Body of pancreas (tissue), 4 donors: ENCODE data around the gene TMA7.

Experiments used
- POLR2A ChIP-seq, 3 donors: fragments of 450-650 bp; IDR thresholded peaks; one replicate each; pipeline ENCODE4 v1.6.1; 2016; ENCODE audit warnings: antibody characterized with exemption in 3 of 3, mild to moderate bottlenecking in 2 of 3
- TF ChIP-seq, protein P1 (sequence below), 7 experiments: fragments of 450-650 bp in 4 of 7; fragments of 200-600 bp in 3 of 7; sonication (generic) in 3 of 7; IDR thresholded peaks; one replicate each; pipeline ENCODE4 v1.5.1; 2016 to 2019; ENCODE audit warnings: antibody characterized with exemption in 7 of 7

GRCh38 chr3:48429317-48429959 lies 10.6 kb upstream of the TMA7 start:
- TF ChIP-seq POLR2A (IDR thresholded peaks at IDR 0.05) = peak in 1 of 3 donors; percentile 77
- TF ChIP-seq, protein P1, sequence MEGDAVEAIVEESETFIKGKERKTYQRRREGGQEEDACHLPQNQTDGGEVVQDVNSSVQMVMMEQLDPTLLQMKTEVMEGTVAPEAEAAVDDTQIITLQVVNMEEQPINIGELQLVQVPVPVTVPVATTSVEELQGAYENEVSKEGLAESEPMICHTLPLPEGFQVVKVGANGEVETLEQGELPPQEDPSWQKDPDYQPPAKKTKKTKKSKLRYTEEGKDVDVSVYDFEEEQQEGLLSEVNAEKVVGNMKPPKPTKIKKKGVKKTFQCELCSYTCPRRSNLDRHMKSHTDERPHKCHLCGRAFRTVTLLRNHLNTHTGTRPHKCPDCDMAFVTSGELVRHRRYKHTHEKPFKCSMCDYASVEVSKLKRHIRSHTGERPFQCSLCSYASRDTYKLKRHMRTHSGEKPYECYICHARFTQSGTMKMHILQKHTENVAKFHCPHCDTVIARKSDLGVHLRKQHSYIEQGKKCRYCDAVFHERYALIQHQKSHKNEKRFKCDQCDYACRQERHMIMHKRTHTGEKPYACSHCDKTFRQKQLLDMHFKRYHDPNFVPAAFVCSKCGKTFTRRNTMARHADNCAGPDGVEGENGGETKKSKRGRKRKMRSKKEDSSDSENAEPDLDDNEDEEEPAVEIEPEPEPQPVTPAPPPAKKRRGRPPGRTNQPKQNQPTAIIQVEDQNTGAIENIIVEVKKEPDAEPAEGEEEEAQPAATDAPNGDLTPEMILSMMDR (IDR thresholded peaks at IDR 0.05) = no peak
